Endothelial cell of hepatic sinusoid (primary cell): Measurements from ENCODE around the gene ZNF165.
"Not testable (repeated sequence)": the region's sequence is repeated elsewhere in the genome, so short reads cannot be mapped to it uniquely, and the experiment has no call there.

Source experiments
- in situ Hi-C: cut with HindIII; loops from 2 replicates; pipeline ENCODE4 v1.10.0; 2017; ENCODE audit warnings: low sequenced_read_pairs

ZNF165 gene

DNA sequence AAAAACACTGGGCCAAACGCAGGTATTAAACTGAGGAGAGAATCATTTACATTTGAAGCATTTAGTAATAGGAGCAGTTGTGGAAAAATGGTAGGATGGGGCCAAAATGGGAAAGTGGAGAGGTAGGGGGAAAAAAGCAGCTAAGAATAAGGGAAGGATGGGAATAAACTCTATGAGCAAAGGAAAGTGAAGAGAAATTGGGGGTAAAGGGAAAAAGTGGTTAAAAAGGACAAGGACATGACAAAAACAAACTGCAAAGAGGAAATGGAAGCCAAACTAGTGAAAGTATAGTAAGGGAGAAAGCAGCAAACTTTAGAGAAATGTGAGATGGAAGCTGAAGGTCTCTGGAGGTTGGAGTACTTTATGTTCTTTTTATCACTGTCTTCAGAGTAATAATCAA is 37.8 kb downstream of the ZNF165 start:
- in situ Hi-C loops: no loop called here

DNA sequence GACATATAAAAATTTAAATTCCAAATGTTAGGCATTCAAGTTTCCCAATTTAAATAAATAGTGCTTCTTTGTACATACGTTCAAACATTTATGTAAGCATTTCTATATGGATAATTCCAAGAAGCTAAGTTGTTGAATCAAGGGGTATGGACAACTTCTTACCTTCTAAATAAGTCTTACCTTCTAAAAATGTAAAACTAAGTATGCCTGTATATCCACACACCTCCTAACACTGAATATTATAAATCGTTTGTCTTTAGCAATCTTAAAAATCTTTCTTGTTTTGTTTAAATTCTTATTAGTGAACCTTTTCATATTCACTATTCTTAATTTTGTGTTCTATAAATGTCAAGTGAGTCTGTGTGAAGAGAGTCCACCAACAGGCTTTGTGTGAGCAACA is 41.5 kb downstream of the ZNF165 start:
- in situ Hi-C loops: no loop called here

DNA sequence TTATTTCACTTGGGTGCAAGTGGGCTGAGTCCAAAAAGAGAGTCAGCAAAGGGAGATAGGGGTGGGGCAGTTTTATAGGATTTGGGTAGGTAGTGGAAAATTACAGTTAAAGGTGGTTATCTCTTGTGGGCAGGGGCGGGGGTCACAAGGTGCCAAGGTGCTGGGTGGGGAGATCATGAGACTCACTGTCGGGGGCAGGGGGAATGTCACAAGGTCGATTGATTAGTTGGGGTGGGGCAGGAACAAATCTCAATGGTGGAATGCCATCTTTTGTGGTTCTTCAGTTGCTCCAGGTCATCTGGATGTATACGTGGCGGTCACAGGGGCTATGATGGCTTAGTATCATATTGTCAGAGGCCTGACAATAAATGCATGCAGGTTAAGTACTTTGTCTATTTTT is 41.9 kb downstream of the ZNF165 start:
- in situ Hi-C loops: not testable (repeated sequence)

DNA sequence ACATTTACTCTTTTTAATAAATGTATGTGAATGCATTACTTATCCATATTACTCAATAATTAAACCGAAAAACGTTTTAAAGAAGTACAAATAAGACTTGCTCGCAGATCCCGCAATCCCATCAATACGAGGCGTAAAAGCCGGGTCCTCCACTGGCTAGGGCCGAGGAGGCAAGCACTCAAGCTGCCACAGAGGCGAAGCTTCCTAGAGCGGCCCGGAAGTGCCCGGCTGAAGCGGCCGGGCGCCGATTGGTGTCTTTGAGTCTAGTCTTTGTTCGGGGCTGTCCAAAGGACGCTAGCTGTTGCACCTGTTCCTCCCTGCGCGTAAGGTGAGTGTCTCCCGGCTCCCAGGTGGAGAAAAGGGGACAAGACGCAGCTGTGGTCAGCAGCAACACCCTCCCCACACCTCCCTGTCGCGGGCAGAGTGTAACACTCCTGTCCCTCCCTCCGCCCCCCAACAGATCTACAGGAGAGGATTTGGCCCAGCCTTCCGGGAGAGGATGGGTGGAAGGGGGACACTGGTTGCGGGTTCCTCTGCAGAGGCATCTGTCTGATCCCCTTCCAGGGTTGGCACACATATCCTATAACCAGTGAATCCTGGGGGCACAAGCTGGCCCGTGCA is 44.1 kb downstream of the ZNF165 start, which contains the start of gene ZSCAN16:
Gene ZSCAN16, plus strand, starts transcription at position 260 of the 621 bp plus-strand sequence. CDS start 835 bp downstream, outside the sequence.
- in situ Hi-C loops: no loop called here

DNA sequence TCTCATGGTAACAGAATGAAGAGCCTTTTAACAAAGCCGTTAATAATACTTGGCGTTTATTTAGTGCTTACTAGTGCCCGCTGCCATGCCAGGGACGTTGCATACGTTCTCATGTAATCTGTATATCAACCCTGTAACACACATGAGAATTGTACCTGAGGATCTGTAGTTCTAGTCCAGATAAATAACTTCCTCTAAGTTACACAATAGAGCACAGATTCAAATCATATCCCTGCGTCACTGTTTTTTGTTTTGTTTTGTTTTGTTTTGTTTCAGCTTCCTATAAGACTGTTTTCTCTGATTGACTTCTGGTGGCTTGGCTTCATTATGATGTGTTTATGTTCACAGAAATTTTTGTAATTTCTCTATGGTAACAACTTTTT is 44.6 kb downstream of the ZNF165 start:
- in situ Hi-C loops: no loop called here

DNA sequence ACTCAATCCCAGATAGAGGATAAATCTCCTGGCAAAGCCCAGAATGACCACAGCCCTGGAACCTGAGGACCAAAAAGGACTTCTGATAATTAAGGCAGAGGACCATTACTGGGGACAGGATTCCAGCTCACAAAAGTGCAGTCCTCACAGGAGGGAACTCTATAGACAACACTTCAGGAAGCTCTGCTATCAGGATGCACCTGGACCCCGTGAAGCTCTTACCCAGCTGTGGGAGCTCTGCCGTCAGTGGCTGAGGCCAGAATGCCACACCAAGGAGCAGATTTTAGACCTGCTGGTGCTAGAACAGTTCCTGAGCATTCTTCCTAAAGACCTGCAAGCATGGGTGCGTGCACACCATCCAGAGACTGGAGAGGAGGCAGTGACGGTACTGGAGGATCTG is 45.0 kb downstream of the ZNF165 start:
- in situ Hi-C loops: no loop called here

DNA sequence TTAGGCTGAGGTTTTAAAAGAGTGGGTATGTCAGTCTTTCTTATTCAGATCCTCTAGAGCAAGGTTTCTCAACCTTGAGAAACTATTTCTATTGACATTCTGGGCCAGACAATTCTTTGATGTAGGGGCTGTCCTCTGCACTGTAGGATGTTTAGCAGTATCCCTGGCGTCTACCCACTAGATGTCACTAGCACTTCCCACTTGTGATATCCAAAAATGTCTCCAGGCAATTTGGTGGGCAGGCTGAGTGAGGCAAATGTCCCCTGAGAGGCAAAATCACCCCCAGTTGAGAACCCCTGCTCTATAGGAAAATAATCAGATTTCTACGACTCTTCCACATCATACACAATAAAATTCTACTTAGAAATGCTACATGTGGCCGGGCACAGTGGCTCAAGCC is 53.6 kb downstream of the ZNF165 start:
- in situ Hi-C loops: no loop called here

DNA sequence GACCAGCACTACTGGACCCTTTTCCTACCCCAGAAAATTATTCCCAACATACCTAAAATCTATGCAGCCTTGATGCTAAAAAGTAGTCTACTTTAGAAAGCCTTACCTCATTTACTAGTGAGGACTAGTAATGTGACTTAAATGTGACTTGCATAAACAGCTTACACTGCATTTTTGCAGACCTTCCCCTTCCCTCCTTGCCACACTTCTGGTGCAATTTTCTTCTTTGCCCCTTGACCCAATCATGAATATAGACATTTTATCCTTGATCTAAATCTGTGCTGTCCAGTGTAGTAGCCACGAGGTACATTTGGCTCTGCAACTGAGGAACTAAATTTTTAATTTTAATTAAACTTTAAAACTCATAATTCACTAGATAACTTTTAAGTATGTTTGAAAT is 54.3 kb downstream of the ZNF165 start:
- in situ Hi-C loops: no loop called here

DNA sequence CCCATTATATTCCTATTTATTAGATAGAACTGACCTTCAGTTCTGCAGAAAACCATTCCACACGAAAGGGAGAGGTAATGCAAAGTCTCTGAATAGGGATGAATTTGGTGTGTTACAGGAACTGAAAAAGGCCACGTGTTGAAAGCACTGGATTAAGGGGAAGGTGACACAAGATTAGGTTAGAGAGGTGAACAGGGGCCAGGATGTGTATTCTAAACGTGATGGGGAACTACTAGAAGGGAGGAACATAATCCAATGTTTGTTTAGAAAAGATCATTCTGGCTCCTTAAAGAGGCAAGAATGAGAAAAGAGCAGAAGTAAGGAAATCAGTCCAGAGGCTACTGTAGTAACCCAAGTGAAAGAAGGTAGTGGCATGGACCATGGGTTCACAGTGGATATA is 55.0 kb downstream of the ZNF165 start:
- in situ Hi-C loops: no loop called here

DNA sequence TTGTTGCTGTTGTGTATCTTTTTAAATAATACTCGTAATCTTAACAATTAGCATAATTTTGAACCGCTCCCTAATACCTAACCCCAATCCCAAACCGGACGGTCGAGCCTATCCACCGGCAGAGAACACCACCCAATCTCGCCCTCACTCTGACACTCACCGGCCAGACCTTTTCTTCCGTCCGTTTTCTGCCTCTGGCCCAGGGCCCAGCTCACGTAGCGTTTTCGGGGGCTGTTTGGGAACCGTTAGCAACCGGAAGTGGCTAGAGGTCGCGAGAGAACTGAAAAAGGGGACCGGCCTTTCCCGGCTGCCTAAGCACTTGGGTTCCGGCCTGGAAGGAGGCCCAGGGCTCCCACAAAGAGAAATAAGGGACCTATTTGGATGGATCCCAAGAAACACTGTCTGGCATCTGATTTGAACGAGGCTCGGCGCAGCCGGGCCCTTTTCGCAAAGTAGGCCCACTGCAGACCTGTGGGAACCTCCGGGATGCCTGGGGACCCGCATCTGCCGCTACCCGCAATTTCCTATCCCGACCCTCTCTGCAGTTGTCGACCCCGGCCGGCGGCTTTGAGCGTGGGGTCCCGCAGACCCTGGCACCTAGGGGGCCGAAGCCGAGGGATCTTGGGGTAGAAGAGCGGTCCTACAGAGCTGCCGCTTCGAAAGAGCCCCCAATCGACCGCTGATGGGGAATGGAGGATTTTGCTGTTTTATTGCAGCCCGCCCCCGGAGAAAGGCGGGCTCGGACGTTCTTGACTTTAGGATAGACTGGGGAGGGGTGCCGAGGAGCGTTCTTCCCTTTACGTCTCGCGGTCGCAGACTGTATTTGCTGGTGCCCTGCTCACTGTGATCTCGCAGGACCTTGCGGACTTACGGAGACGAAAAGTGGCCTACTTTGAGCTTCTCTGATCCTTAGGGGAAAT is 56.5 kb downstream of the ZNF165 start:
- in situ Hi-C loops: no loop called here

DNA sequence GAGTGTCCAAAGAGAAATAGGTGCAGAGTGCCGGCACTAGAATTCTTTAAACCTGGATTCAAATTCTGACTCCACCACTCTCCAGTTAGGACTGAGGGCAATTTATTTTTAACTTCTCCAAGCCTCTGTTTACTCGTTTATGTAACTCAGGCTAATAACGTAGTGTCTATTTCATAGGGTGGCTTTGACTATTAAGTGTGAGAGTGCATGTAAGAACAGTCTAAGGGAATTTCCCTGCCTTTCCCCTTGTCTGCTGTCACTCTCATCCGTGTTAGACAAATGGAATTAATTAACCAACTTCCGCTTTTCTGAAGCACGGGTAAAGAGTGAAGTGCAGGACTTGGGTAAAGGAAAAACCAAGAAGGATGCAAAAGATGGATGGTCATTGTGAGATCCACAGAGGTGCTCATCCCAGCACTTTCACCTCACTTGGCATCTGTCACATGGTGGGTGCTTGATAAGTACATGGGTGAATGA is 57.2 kb downstream of the ZNF165 start:
- in situ Hi-C loops: no loop called here
